A549 (cell line): ENCODE results near the gene SSR1. TPM values are rescaled to one million over a fixed set of nuclear protein-coding genes. Genes with fewer than 3 reads are reported as not detected.
"Not testable (repeated sequence)": the region's sequence is repeated elsewhere in the genome, so short reads cannot be mapped to it uniquely, and the experiment has no call there.

Experiments
- ATAC-seq, 2 experiments: fragments of 200-7000 bp in 1 of 2; fragments of >200 bp in 1 of 2; cut with Nextera tagmentation in 1 of 2; cut with Tn5 transposase in 1 of 2; 3 replicates each; pipeline versions ENCODE4 v1.8.0 to v1.9.1; 2018 to 2020; ENCODE audit warnings: mild to moderate bottlenecking in 1 of 2, moderate library complexity in 1 of 2
- CTCF ChIA-PET: fragments of 300-600 bp; sonication (Branson Sonifier 250); formaldehyde crosslinking; extraction: SDS; loops from one replicate; lab custom pipeline; 2021; ENCODE audit warnings: antibody characterized with exemption, inconsistent platforms; lab: Yijun Ruan, JAX
- POLR2A ChIA-PET: fragments of 350-600 bp; formaldehyde crosslinking; extraction: SDS; loops from one replicate; lab custom pipeline; 2021; ENCODE audit warnings: antibody characterized with exemption, inconsistent platforms; lab: Yijun Ruan, JAX
- DNase-seq, 2 experiments: peaks; one replicate each; pipeline versions ENCODE4 v3.0.0 to v3.0.0-alpha.2; 2011 to 2016; ENCODE audit warnings: low read depth in 1 of 2, low spot score in 1 of 2
- FAIRE-seq: peaks from 2 replicates; lab custom pipeline; 2011; peaks lifted over from hg19 to GRCh38; lab: Jason Lieb, UNC
- H3K27ac ChIP-seq, 2 experiments: fragments of >200 bp; sonication (Bioruptor Twin); formaldehyde crosslinking; 3 replicates each; pipeline ENCODE4 v1.5.1; 2016 to 2017
- H3K4me1 ChIP-seq: fragments of >200 bp; sonication (Bioruptor Twin); formaldehyde crosslinking; 3 replicates; pipeline ENCODE4 v1.6.1; 2016
- H3K4me2 ChIP-seq: fragments of >200 bp; sonication (Bioruptor Twin); formaldehyde crosslinking; 3 replicates; pipeline ENCODE4 v1.6.1; 2016
- H3K4me3 ChIP-seq: fragments of >200 bp; sonication (Bioruptor Twin); formaldehyde crosslinking; 3 replicates; pipeline ENCODE4 v1.5.1; 2016
- H3K9me3 ChIP-seq: fragments of >200 bp; sonication (Bioruptor Twin); formaldehyde crosslinking; 3 replicates; pipeline ENCODE4 v1.6.1; 2016
- CBX2 ChIP-seq: fragments of 200-600 bp; sonication (generic); IDR thresholded peaks from 2 replicates; pipeline ENCODE4 v1.6.1; 2016; ENCODE audit warnings: low read depth, mild to moderate bottlenecking, borderline replicate concordance
- EHF ChIP-seq: fragments of 250-450 bp; sonication (Bioruptor Pico); IDR thresholded peaks from 2 replicates; pipeline ENCODE4 v1.5.0; 2020; ENCODE audit warnings: mild to moderate bottlenecking
- EHMT2 ChIP-seq: fragments of 200-600 bp; sonication (generic); IDR thresholded peaks from 2 replicates; pipeline ENCODE4 v1.6.1; 2016; ENCODE audit warnings: antibody characterized with exemption, low read depth, mild to moderate bottlenecking, moderate library complexity
- EP300 ChIP-seq, 2 experiments: fragments of >200 bp; sonication (Bioruptor Twin); formaldehyde crosslinking; IDR thresholded peaks; 2 replicates in 1 of 2; 3 replicates in 1 of 2; pipeline ENCODE4 v1.6.1; 2016 to 2017
- HEYL ChIP-seq: fragments of 250-450 bp; sonication (Bioruptor Pico); IDR thresholded peaks from 2 replicates; pipeline ENCODE4 v1.8.0; 2021; ENCODE audit warnings: mild to moderate bottlenecking, moderate library complexity
- HOXA7 ChIP-seq: fragments of 250-450 bp; sonication (Bioruptor Pico); IDR thresholded peaks from 2 replicates; pipeline ENCODE4 v1.5.0; 2020; ENCODE audit warnings: mild to moderate bottlenecking, moderate library complexity
- HOXB5 ChIP-seq: fragments of 250-450 bp; sonication (Bioruptor Pico); IDR thresholded peaks from 2 replicates; pipeline ENCODE4 v1.5.0; 2020; ENCODE audit warnings: mild to moderate bottlenecking, moderate library complexity
- KDM1A ChIP-seq: fragments of 200-600 bp; sonication (generic); IDR thresholded peaks from 2 replicates; pipeline ENCODE4 v1.6.1; 2016; ENCODE audit warnings: low read depth, mild to moderate bottlenecking
- MAFK ChIP-seq: fragments of 450-650 bp; IDR thresholded peaks from 2 replicates; pipeline ENCODE4 v1.6.1; 2014; ENCODE audit not compliant: partially characterized antibody
- MAZ ChIP-seq: fragments of 150-350 bp; IDR thresholded peaks from 2 replicates; pipeline ENCODE4 v1.6.1; 2014; ENCODE audit warnings: antibody characterized with exemption, low read depth, low read length, borderline replicate concordance
- NR3C1 ChIP-seq: fragments of >200 bp; sonication (Bioruptor Twin); formaldehyde crosslinking; IDR thresholded peaks from 3 replicates; pipeline ENCODE4 v1.6.1; 2017
- PHF8 ChIP-seq: fragments of 200-600 bp; sonication (generic); IDR thresholded peaks from 2 replicates; pipeline ENCODE4 v1.6.1; 2016; ENCODE audit warnings: low read depth, mild to moderate bottlenecking, antibody characterized with exemption, moderate library complexity, borderline replicate concordance
- RAD21 ChIP-seq, 2 experiments: fragments of >200 bp in 1 of 2; sonication (Bioruptor Twin) in 1 of 2; formaldehyde crosslinking in 1 of 2; IDR thresholded peaks in 1 of 2; conservative IDR thresholded peaks in 1 of 2; 2 replicates in 1 of 2; 3 replicates in 1 of 2; pipeline ENCODE4 v1.6.1; 2012 to 2018; ENCODE audit warnings: inconsistent platforms in 1 of 2
- RARB ChIP-seq: fragments of 250-450 bp; sonication (Bioruptor Pico); IDR thresholded peaks from 2 replicates; pipeline ENCODE4 v1.8.0; 2021; ENCODE audit warnings: mild to moderate bottlenecking, moderate library complexity
- REST ChIP-seq: fragments of 200-600 bp; sonication (generic); IDR thresholded peaks from 2 replicates; pipeline ENCODE4 v1.6.1; 2016; ENCODE audit warnings: antibody characterized with exemption, mild to moderate bottlenecking, moderate library complexity
- USF2 ChIP-seq: fragments of 450-650 bp; IDR thresholded peaks from 2 replicates; pipeline ENCODE4 v1.6.1; 2014; ENCODE audit warnings: antibody characterized with exemption
- ZC3H11A ChIP-seq: fragments of 450-650 bp; IDR thresholded peaks from 2 replicates; pipeline ENCODE4 v1.6.1; 2014; ENCODE audit warnings: antibody characterized with exemption, mild to moderate bottlenecking
- ZFP36 ChIP-seq: fragments of 450-650 bp; IDR thresholded peaks from 2 replicates; pipeline ENCODE4 v1.6.1; 2014; ENCODE audit warnings: borderline replicate concordance; ENCODE audit not compliant: partially characterized antibody
- WGBS: methylation state at CpG from one replicate; pipeline ENCODE4 v1.1.6; 2017; ENCODE audit errors: missing lambda C conversion rate; 5-methylcytosine and 5-hydroxymethylcytosine counted together
- polyA plus RNA-seq, 4 experiments: library from polyadenylated mRNA; depleted of rRNA in 3 of 4; stranded (reverse); fragments of >200 nt; fragmentation: RNase III in 1 of 4; extraction: RNeasy Plus Mini Kit Qiagen cat#74134 plus additional on column Dnase treatment in 1 of 4; gene quantifications; 2 replicates in 3 of 4; 3 replicates in 1 of 4; pipeline ENCODE4 v1.2.3, GENCODE V29; 2011 to 2017
- TF ChIP-seq, protein P1 (sequence below): fragments of >200 bp; sonication (Bioruptor Twin); formaldehyde crosslinking; IDR thresholded peaks from 2 replicates; pipeline ENCODE4 v1.6.1; 2016

The SSR1 gene
- polyA plus RNA-seq, 2 of the 4 experiments (the other 2 are of a cell fraction): 84.8 to 201 TPM

DNA sequence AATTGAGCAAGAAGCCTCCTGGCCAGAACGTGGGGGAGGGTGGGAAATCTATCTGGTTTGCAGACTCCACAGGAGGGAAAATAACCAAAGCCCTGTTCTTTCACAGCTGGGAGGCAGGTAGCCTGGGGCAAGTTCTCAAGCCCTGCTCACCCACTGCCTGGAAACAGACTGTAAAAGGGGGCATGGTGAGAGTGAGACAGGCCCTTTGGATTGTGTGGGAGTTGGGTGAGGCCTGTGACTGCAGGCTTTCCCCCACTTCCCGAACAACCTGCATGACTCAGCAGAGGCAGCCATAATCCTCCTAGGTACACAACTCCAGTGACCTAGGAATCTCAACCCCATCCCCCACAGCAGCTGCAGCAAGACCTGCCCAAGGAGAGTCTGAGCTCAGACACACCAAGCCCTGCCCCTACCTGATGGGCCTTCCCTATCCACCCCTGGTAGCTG is 34.6 kb upstream of the SSR1 start:
- ATAC-seq: peak in 1 of 2 experiments; percentile 59; a peak in 3 of 6 replicates
- Histone ChIP-seq H3K4me1 (peaks cover 13% of the 10 kb centered on the region), H3K27ac (peak overlapping the region; percentile 76 to 89), H3K4me2 (peak overlapping the region; percentile 48; the same call in 2 of the 3 replicates)
- DNase-seq: peak in 1 of 2 experiments; percentile 76
- 0% methylated on average over 1 of the region's 2 CpGs for WGBS
- POLR2A ChIA-PET, H3K4me3 ChIP-seq, H3K9me3 ChIP-seq, FAIRE-seq: not testable (repeated sequence)
- CTCF ChIA-PET: interaction anchor here (1.5 to 1.8 kb wide), 2 partner anchors 16 to 25 kb away, joined by 3 to 4 read pairs; no protein-coding TSS in a partner anchor
- TF ChIP-seq MAFK (peak; percentile 69), EP300 (IDR thresholded peaks at IDR 0.05) (0 out of 5 replicates have a peak, but pooled peaks of 1 of the 2 experiments have one; percentile 16)

DNA sequence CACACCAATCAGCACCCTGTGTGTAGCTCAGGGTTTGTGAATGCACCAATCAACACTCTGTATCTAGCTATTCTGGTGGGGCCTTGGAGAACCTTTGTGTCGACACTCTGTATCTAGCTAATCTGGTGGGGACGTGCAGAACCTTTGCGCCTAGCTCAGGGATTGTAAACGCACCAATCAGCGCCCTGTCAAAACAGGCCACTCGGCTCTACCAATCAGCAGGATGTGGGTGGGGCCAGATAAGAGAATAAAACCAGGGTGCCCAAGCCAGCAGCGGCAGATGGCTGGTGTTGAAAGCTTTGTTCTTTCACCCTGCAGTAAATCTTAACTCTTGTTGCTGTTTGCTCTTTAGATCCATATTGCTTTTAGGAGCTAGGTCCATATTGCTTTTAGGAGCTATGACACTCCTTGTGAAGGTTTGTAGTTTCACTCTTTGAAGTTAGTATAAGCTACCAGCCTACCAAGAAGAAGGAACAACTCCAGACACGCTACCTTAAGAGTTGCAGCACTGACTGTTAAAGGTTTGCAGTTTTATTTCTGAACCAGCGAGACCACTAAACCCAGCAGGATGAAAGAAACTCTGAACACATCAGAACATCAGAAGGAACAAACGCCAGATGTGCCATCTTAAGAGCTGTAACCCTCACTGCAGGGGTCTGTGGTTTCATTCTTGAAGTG is 31.9 kb upstream of the SSR1 start:
- H3K4me3 ChIP-seq, FAIRE-seq, DNase-seq, ATAC-seq, POLR2A ChIA-PET, H3K27ac ChIP-seq, H3K9me3 ChIP-seq, H3K4me2 ChIP-seq: not testable (repeated sequence)
- WGBS: 89% methylated on average over 6 of the region's 10 CpGs
- CTCF ChIA-PET: interaction anchor here (1.1 kb wide), 1 partner anchor 69 kb away, joined by 4 read pairs; no protein-coding TSS in a partner anchor
- H3K4me1 ChIP-seq: peaks cover 13% of the 10 kb centered on the region

DNA sequence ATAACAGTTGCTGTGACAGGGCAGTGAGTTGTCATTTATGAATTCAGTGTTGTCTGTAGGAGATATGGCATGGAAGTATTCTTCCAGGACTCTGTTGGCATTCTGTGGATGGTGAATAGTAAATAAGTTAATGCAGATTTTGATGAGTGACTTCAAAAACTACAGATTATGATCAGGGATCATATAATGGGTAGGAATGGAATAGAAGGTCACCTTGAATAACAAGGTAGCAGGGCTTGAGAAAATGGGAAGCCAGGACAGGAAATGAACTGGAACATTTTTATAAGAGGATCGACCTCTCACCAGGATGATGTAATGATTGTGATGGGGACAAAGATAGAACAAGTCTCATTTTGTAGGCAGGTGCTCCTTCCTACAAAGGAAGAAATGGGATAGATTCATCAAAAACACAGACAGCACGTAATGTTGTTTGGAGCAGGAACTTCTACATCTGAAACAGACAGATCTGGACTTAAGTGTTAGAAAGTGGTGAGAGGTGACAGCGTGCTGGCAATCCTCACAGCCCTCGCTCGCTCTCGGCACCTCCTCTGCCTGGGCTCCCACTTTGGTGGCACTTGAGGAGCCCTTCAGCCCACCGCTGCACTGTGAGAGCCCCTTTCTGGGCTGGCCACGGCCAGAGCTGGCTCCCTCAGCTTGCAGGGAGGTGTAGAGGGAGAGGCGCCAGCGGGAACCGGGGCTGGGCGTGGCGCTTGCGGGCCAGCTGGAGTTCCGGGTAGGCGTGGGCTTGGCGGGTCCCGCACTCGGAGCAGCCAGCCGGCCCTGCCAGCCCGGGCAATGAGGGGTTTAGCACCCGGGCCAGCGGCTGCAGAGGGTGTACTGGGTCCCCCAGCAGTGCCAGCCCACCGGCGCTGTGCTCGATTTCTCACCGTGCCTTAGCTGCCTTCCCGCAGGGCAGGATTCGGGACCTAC is 30.8 kb upstream of the SSR1 start:
- no peak overlapping the region for H3K4me3 ChIP-seq
- H3K9me3 ChIP-seq: no peaks in the 10 kb centered on the region
- ATAC-seq: no peak
- WGBS: 78% methylated on average over 8 of the region's 29 CpGs
- DNase-seq: no peak
- peaks cover 13% of the 10 kb centered on the region for H3K4me1 ChIP-seq
- CTCF ChIA-PET: no interaction called here
- POLR2A ChIA-PET: no interaction called here
- TF ChIP-seq HEYL (no peak), ZFP36 (no peak), HOXA7 (no peak), HOXB5 (CRISPR knock-in tag) (no peak), PHF8 (no peak), EHMT2 (no peak), NR3C1 (no peak), RARB (CRISPR knock-in tag) (no peak), RAD21 (conservative IDR thresholded peaks at IDR 0.05 in 1 of 2, IDR thresholded peaks at IDR 0.05 in 1 of 2) (no peak), REST (no peak), CBX2 (no peak), ZC3H11A (no peak), KDM1A (no peak), EHF (CRISPR knock-in tag) (no peak), USF2 (no peak), MAZ (no peak)
- TF ChIP-seq, protein P1, sequence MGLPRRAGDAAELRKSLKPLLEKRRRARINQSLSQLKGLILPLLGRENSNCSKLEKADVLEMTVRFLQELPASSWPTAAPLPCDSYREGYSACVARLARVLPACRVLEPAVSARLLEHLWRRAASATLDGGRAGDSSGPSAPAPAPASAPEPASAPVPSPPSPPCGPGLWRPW: no peak
- FAIRE-seq: no peak
- no peak overlapping the region for H3K4me2 ChIP-seq
- no peak overlapping the region; a peak in 1 of 6 replicates for H3K27ac ChIP-seq
